EL (cell line): ENCODE results near the gene CACNA2D2.

Source experiments
- DNase-seq: peaks from one replicate; pipeline ENCODE4 v3.0.0-alpha.2; 2016

The CACNA2D2 gene

GRCh38 chr3:50322386-50323091, 180.9 kb downstream of the CACNA2D2 start, which contains the start of gene HYAL2:
Gene HYAL2, minus strand, starts transcription at chr3:50322745. Its CDS starts 2,256 bp downstream, at chr3:50320489.
- no peak for DNase-seq

GRCh38 chr3:50322115-50322385, 181.4 kb downstream of the CACNA2D2 start:
- DNase-seq: no peak

- DNase-seq: peak; percentile 88
Observed at GRCh38 chr3:50321336-50322114, 181.9 kb downstream of the CACNA2D2 start.

DNA sequence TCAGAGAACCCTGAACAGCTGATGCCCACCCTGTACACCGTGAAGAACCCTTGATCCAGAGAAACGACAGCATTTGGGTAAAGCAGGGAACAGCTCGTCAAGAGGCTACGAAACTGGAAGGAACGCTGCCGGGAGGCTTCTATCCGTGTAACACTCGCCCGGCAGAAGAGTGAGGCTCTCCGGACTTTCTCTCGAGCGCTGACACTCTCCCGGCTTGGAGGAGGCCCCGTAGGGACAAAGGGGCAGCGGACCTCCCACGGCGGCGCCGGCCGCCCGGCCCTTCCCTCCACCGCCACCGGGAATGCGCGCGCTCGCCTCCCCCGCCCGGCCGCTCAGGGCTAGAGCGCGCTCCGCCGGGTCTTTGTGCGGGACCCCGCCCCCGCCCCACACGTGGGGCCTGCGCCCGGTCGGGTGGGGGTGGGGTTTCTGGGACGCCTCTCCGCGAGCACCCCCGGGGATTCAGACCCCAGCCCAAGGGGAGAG, 182.5 kb downstream of the CACNA2D2 start:
- DNase-seq: peak; percentile 70

DNA sequence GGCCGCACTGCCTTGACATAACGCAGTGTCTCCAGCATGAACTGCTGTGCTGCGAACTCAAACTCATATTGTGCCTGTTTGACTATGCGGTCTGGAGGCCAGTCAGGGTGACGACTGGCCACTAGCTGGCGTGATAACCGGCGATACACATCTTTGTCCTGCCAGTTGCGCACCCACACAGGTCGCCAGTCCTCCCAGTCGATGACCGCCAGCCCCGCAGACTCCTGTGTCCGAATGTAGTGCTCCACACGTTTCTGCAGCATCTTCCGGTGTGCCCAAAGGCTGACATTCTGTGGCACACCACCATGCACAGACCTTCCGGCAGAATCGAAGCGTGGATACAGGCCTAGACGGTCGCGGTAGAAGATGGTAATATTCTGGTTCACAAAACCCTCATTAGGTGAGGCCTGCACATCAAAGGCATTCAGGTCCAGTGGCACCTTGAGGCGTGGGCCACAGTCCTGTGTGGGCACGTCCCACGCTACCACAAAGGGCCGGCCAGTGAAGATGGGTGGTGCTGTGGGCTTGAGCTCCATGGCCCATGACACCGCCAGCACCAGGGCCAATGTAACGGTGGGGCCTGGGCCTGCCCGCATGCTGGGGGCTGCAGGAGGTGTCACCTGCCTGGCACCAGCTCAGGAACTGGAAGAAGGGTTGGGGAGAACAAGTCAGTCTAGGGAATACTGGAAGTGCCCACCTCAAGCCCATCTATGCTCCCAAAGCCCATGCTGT, 183.4 kb downstream of the CACNA2D2 start:
- no peak for DNase-seq

DNA sequence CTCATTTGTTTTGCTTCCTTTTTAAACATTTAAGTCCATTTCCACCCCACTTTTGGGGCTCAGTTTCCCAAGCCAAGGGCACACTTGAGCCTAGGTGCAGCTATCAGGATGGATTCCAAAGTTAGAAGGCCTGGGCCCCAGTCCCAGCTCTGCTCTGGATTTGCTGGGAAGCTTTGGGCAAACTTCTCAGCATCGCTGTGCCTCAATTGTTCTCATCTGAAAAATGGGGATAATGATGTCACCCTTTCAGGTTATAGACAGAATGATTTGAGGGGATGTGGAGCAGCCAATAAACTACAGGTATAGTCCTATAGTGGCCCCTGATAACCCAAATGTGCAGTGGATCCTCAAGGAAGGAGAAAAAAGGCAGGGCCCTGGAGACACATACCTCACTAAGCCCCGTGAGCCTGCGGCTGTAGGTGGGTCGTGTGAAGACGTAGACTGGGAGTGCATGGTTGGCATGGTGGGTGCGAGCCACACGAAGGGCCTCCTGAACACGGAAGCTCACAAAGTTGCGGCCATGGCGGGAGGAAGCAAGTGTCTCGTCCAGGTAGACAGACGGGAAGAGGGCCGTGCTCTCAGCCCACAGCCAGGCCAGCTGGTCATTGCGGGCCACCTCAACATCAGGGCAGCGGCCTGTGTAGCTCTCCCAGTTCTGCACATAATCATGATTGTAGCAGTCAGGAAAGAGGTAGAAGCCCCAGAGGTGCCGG, 184.1 kb downstream of the CACNA2D2 start:
- no peak for DNase-seq

- no peak for DNase-seq
Observed at GRCh38 chr3:50318615-50319014, 184.8 kb downstream of the CACNA2D2 start.

DNA sequence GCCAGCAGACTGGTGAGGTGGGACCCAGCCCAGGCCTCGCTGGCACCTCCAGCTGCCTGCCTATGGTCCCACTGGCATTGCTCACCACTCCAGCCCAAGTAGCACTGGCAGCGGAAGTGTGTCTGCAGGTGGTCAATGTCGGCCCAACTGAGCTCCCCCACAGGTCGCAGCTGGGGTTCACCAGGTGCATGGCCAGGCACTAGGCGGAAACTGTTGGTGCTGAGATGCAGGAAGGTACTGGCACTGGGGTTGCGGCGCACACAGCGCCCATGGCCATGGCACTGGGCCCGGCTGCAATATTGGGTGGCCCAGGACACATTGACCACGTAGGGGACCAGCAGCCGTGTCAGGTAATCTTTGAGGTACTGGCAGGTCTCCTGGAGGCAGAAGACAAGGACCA, 185.3 kb downstream of the CACNA2D2 start:
- no peak for DNase-seq

DNA sequence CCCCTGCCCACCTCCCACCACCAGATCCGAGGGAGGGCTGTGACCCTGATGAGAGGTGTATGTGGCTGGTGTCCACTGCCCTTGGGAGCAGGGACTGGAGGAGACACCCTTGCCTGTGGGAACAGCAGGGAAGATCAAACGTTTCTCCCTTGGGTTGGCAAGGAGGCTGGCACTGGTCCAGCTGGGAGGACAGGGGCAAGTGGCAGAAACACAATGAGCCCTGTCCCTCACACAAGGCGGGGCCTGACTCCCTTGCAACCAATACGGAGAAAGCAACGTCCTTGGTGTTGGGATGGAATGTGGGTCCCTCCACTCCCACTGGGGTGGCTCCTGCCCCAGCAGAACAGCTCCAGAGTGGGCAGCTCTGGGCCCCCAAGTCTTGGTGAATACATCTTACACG, 186.1 kb downstream of the CACNA2D2 start:
- DNase-seq: no peak

DNA sequence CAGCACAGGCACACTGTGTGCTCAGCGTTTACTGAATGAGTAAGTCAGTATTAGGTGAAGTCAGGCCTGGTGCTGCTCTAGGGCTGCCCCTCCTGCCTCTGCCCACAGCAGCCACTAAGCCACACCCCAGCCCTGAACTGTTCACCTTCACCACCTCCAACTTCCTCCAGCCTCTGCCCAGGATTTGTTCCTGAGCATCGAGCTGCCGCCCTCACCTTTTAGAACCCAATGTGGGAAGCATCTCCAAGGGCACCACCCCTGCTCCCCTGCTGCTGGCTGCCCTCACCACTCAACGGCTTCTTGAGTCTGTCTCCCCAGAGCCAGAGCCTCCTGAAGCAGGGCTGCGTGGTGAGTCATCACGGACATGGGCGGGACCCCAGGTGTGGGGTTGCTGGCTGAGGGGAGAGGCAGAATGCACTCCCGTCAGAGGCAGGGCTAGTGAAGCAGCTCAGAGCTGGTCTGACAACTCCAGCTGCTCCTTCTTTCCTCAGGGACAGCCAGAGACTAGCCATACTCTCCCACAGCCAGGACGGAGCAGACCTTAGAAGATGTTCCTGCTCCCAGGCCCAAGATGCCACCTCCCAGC, 186.7 kb downstream of the CACNA2D2 start:
- no peak for DNase-seq

GRCh38 chr3:50314816-50315215, 188.6 kb downstream of the CACNA2D2 start:
- DNase-seq: no peak

GRCh38 chr3:50314342-50314741, 189.1 kb downstream of the CACNA2D2 start:
- no peak for DNase-seq
